OCI-M1 (cell line): Measurements from ENCODE around the gene TRAPPC11.
A peak's percentile ranks its signal among the peaks of the same experiment; 100 is the strongest.

Experiments
- DNase-seq: peaks from one replicate; lab custom pipeline; 2025; lab: John Stamatoyannopoulos, UW

Gene TRAPPC11

DNA sequence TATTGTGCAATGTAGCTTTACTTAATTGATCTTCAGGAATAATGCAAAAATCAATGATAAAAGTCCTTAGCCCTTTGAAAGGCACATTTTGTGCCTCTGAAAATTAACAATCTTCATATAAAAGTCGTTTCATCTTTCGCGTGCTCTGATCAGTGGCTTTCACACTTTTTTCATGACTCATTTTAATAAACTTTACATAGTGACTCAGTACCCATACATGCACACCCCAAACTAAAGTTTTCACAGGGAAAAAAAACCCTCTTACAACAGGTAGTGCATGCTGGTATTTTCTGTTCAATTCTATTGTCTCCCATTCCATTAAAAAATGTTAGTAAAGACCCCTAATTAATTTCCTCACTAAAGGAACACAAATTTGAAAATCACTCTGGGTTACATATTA, 21.6 kb upstream of the TRAPPC11 start:
- no peak for DNase-seq

DNA sequence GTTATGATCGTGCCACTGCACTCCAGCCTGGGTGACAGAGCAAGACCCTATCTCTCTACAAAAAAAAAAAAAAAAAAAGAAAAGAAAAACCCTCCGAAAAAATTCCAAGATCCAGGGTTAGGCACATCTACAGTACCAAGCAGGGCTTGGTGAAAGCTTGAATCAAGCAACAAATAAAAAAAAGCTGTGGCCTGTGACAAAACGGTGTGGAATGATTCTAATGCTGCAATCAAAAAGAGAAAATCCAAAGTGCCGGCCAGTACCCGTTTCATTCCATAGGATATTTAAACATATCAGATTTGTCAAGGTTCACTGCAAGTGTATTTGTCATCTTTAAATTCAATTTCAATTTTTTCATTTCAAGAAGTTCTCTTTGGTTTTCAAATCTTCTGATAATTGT, 20.7 kb upstream of the TRAPPC11 start:
- no peak for DNase-seq

DNA sequence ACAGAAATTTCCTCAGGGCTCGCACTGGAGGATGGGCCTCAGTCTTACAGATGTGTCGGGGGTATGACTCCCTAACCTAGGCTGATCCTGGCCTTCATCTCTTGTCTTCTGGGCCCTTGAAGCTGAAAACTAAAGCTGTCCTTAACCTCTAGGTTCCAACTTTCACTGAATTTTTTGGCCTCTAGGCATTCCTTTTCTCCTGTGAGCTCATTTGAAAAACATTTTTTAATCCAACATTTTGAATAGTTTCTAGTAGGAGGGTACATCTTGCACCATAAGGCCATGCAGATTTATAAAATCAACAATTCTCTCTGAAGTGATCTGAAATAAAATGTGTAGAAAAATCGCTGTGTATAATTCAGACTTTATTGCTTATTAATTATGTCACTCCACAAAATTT, 19.8 kb upstream of the TRAPPC11 start:
- DNase-seq: no peak

DNA sequence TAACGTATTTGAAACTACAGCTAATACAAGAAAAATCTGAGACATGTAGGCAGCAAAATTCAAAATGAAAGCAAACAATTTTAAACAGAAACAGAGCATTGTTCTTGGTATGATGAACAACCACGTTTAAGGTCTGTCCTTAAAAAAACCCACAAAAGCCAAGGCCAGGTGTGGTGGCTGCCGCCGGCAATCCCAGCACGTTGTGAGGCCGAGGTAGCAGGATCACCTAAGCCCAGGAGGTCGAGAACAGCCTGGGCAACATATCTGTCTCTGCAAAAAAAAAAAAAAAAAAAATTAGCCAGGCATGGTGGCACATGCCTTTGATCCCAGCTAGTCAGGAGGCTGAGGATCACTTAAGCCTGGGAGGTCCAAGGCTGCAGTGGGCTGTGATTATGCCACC, 13.8 kb upstream of the TRAPPC11 start:
- no peak for DNase-seq

DNA sequence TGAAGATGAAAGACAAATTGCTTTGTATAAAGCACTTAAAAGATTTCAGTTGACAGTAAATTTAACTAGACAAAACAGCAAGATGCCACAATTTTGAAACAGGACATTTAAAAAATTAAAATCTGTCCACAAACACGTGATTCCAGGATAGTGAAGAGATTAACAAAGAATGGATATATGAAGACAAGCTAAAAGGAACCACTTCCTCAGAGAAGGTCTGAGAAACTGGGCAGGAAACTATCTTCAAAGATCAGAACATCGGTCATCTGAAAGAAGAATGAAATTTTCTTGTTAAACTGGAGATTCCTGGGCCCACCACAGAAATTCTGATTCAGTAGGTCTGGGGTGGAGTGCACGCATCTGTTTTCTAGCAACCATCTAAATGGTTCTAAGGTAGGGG, 1.5 kb upstream of the TRAPPC11 start:
- DNase-seq: peak; percentile 67

DNA sequence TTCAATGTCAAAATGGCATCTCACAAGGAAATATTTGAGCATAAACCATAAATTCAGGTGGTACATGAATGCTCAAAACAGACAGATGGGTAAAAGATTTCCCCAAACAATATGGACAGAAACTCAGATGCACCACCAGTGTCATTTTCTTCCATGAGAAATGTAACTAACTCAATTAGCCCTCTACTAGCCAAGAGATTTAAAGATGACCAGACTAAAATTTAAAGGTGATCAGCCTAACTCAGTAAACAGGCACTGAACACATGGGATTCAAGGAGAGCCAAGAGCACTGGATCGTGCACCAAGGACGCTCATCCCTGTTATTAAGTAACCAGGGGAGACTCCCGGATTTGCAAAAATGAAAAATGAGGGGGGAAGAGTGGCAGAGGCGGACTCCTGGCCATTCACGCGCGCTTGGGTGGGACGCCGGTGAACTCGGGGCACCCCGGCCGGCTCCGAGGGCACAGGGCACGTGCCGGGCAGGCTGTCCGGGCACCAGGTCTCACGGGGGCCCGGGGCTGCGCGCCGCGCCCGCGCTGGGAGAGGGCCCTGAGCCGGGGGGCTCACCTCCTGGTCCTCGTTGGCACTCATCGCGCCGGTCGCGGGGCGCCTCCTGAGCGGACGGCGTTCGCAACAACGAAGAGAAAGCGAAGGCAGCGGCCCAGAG, 598 bp upstream of the TRAPPC11 start:
- peak; percentile 50 for DNase-seq

DNA sequence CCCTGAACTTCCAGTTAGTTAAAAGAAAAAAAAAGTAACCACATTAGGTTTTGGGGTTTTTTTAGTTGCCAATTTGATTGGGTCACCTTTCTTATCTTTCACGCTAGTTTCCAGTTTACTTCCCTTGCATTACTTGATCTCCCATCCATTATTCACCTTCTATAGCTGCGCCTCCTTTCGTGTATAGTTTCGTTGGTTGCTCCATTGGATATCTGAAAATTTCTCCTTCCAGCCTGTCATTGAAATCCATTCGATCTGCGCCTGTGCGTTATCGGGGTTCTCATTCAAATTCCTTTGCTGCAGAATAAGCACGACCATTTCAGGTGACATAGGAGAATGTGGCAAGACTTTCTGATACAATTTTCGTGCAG, 764 bp downstream of the TRAPPC11 start:
- no peak for DNase-seq

DNA sequence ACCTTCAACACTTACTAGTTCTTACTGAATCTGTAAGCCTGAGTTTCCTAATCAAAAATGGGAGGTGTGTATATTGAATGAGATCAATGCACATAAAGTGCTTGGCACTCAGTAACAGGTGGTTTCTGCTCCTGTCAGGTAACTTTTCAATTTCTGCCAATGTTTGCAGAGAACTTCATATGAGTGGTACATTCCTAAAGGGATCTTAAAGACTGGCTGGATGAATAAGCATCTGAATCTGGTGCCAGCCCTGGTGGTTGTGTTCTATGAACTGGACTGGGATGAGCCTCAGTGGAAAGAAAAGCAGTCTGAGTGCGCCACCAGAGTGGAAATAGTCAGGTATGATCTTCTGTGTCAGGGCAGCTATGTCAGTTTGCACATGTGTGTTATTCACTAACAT, 7.0 kb downstream of the TRAPPC11 start:
- no peak for DNase-seq

DNA sequence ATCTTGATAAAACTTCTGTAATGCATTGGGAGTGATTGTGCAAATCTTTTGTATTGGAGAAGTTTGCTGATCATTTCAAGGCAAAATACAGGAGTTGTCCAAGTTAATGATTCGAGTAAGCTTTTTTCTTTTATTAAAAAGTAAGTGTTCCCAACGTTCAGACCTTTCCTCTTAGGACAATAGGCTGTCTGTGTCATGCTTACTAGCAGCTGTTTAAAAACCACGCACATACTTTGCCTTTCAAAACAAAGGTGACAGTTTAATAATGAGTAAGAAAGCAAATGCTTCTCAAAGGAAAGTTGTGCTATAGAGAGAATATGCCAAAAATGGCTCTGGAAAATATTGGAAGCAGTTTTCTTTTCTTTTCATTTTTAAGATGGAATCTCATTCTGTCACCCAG, 11.2 kb downstream of the TRAPPC11 start:
- no peak for DNase-seq

DNA sequence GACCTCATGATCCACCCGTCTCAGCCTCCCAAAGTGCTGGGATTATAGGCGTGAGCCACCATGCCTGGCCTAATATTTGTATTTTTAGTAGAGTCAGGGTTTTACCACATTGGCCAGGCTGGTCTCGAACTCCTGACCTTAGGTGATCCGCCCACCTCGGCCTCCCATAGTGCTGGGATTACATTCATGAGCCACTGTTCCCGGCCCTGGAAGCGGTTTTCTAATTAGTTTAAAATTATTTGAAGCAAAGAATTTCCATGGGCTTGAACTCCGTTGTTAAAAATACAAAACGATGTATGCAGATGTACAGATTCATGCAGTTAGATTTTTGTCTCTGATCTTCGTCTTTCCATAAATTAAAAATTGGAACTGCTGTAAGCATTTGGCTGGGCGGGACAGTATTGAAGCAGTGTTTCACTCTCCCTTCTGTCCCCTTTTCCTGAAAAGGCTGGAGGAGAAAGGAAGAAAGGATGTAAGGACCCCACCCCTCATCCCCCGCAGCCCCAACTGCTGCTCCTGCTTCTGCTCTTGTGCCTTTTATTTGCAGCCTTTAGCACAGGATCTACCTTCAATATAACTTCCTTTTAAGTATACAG, 12.0 kb downstream of the TRAPPC11 start:
- no peak for DNase-seq

DNA sequence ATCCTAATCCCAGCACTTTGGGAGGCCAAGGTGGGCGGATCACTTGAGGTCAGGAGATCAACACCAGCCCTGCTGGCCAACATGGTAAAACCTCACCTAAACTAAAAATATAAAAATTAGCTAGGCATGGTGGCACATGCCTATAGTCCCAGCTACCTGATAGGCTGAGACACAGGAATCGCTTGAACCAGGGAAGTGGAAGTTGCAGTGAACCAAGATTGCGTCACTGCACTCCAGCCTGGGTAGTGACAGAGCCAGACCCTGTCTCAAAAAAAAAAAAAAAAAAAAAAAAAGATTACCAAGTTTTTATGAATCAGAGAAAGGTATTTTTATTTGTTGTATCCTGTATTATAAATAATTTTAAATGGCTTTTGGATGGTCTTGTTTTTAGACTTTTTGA, 15.1 kb downstream of the TRAPPC11 start:
- DNase-seq: peak; percentile 25

DNA sequence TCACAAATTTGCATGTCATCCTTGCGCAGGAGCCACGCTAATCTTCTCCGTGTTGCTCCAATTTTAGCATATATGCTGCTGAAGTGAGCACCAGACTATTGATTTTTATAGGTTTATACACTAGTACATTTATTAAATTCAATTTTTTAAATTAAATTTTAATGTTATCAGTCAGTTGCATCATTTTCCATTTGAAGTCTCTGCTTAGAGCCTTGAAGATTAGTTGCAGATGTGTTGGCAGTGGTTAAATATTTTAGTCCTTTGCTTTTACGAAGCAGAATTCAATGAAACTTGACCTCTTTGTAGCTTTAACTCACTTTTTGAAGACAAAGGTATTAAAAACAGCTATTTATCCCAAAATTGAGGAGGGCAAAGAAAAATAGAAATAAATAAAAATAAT, 16.5 kb downstream of the TRAPPC11 start:
- DNase-seq: no peak

DNA sequence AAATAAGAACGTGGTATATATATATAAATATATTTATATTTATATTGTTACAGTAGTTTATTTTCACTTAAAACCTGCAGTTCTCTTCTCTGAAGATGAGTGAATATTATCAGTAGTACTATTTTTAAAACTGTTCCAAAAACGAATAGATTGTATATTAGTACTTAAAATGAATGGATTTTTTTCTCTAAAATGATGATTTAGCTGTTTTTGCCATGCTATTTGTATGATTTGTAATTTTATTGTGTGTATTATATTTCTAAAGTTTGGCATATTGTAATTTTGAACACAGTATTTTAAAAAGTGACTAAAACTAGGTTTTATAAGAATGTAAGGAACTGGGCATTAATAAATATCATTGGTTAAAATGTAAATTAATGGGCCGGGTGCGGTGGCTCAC, 22.0 kb downstream of the TRAPPC11 start:
- DNase-seq: no peak

DNA sequence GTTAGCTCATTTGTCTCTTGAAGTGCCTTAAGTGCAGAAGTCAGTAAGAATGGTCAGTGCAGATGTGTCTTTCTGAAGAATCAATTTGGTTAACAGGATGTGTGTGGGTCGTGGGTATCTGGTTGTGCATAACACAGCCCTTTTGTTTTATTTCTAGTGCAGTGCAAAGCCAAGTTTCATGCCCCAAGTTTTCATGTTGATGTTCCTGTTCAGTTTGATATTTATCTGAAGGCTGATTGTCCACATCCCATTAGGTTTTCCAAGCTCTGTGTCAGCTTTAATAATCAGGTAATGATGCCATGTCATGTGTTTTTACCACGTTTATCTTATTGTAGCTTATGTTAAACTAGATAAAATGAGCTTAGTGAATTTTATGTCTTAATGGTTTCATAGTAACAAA, 27.4 kb downstream of the TRAPPC11 start:
- DNase-seq: no peak

DNA sequence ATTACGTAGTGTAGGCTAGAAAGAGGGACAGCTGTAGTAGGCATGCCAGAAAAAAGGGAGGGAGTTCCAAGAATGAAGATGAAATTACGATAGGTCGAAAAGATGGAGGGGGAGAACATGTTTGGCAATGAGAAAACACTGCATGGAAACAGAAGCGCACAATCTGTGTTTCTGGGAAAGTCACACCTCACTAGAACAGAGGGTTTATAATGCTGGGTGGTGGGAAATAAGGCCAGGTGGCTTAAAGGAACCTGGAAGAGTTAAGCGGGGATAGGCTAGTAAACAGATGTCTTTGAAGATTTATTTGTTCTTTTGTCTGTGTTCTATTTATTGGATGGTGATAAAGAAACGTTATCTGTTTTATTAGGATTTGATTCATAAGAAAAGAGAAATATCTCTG, 29.1 kb downstream of the TRAPPC11 start:
- no peak for DNase-seq

DNA sequence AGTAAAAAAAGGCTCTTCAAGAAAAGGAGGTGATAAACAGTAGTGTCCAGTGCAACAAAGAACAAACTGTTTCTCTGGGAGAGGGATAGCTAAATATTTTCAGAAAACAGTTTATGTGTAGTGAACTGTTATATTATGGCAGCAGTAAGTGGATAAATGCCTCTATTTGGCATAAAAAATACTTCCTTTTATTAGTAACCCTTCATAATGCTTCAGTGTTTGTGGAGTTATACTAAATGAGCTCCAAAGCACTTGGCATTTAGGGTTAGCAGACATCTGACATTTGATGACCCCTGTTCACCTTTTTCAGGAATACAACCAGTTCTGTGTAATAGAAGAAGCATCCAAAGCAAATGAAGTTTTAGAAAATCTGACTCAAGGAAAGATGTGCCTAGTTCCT, 31.9 kb downstream of the TRAPPC11 start:
- no peak for DNase-seq

DNA sequence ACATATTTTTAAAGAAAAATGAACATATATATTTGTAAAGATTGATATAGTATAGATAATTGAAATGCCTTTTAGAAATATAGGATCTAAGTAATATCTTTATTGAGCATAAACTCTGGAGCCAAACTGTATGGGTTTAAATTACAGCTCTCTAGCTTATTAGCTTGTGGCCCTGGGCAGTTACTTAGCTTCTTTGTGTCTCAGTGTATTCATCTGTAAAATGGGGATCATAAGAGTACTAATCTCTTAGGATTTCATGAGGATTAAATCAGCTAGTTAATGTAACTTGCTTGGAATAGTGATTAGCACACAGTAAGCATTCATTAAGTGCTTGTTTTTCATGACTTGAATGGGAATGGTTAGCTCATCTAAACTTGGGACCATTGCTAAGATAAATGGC, 32.8 kb downstream of the TRAPPC11 start:
- no peak for DNase-seq

DNA sequence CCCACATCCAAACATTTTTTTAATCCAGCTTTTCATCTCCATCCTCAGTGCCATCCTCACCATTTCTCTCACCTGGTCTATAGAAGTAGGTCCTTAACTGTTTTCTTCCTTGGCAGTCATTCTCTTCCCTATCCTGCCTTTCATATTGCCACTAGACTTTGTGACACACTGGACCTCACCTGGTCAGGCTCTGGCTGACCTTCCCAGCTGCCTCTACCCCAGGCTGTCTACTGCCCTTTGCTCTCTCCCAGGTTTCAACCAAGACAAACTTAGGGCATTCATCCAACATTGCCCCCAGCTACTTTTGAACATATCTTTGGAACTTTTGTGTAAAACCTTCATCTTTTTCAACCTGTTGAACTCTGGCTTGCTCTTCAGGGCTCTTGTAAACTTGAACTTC, 39.8 kb downstream of the TRAPPC11 start:
- DNase-seq: no peak

DNA sequence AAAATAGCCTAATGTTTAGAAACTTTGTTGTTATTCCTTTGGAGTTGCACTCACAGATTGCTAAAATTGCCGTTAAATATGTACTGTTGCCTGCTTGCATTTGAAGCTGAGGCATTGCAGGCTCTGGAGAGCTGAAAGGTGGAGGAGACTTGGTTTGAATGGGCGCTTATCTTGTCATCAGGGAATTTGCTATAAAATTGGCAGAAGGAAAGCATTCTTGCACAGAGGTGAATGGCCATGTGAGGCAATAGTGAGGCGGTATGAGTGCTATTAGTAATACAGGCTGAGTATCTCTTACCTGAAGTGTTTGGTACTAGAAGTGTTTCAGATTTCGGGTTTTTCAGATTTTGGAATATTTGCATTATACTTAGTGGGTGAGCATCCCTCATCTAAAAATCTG, 41.3 kb downstream of the TRAPPC11 start:
- no peak for DNase-seq

DNA sequence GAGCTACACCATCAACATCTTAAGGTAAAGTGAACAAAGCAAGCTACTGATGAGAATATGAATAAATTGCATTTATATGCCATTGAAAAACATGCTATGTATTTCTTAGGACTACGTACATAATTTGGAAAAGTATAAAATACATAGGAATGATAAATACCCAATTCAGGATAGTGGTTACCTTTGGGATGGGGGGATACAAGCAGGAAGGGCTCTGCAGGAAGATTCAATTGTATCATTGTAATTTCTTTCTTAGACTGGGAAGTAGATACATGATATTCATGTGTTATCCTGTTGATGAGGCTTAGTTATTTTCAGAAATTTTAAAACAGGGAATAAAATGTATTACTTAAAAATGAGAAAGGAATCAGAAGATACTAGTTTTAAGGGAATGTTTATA, 43.4 kb downstream of the TRAPPC11 start:
- no peak for DNase-seq

DNA sequence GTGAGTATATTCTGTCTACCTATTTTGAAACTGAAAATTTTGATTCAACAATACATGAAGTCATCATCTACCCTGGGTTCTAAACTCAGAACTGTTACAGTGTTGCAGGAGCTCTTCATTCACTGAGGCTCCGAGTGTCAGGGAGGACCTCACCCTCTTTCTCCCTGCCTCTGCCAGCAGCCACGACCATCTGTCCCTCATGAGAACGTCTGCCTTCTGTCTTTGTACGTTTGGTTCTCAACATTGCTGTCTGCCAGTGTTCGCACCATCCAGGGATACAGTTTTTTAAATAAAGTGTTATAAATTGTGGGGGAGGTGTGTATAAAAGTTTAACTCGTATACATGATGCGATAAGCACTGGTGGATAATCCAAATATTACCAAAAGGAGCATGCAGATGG, 55.5 kb downstream of the TRAPPC11 start:
- DNase-seq: no peak

DNA sequence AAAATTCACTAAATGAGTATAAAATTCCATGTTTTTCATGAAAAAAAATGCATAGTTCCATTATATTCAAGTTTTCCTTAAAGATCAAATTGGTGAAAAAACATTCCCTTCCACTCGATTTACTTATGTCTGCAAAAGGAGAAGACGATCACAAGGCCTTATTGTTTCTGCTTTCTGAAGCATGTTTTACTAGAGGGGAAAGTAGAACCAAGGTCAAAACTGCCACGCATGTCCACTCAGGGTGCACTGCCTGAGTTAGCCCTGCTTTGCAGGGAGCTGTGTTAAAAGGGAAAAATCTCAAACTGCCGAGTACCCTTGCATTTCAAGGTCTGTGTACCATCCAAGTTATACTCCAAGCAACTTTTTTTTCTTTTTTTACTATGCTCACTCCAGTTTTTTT, 57.2 kb downstream of the TRAPPC11 start:
- DNase-seq: no peak

DNA sequence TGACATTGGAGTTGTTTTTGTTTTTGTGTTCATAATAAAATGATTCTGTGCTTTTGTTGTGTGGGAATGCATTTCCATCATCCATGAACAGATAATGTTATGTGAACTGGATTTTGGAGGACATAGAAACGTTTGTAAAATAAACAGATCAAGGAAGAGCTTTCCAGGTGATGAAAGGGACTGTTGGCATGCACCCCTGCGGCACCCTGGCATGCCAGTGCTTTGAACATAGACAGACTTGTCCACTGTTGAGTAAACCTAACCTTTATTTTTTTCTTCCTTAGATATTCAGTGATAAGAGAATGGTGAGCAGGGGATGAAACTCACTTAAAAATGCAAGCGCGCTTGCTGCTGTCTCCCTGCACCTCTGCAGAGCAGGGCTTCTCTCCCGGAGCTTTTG, 59.8 kb downstream of the TRAPPC11 start:
- DNase-seq: no peak
